Stomach smooth muscle (tissue), 2 donors: Measurements from ENCODE around the gene NEK10.

ENCODE experiments used
- H3K27ac ChIP-seq: one replicate; pipeline ENCODE4 v1.7.0; 2013; ENCODE audit warnings: mild to moderate bottlenecking, low read length, inconsistent platforms
- H3K27me3 ChIP-seq, 2 donors: one replicate each; pipeline ENCODE4 v1.7.0; 2013; ENCODE audit warnings: low read length in 2 of 2; ENCODE audit not compliant: insufficient read depth in 2 of 2, control insufficient read depth in 1 of 2
- H3K36me3 ChIP-seq, 2 donors: one replicate each; pipeline ENCODE4 v1.7.0; 2013; ENCODE audit warnings: low read length in 2 of 2; ENCODE audit not compliant: control insufficient read depth in 2 of 2, insufficient read depth in 2 of 2
- H3K4me1 ChIP-seq: one replicate; pipeline ENCODE4 v1.7.0; 2013; ENCODE audit warnings: low read length; ENCODE audit not compliant: control insufficient read depth, insufficient read depth
- H3K4me3 ChIP-seq, 2 donors: one replicate each; pipeline ENCODE4 v1.7.0; 2013; ENCODE audit warnings: low read length in 2 of 2
- H3K9ac ChIP-seq, 2 donors: one replicate each; pipeline ENCODE4 v1.7.0; 2013; ENCODE audit warnings: low read length in 2 of 2, mild to moderate bottlenecking in 1 of 2
- H3K9me3 ChIP-seq, 2 donors: one replicate each; pipeline ENCODE4 v1.7.0; 2013; ENCODE audit warnings: low read length in 2 of 2; ENCODE audit not compliant: control insufficient read depth in 2 of 2
- donor health status: healthy.
- donor health status: Pancreatic carcinoma.

Gene NEK10

DNA sequence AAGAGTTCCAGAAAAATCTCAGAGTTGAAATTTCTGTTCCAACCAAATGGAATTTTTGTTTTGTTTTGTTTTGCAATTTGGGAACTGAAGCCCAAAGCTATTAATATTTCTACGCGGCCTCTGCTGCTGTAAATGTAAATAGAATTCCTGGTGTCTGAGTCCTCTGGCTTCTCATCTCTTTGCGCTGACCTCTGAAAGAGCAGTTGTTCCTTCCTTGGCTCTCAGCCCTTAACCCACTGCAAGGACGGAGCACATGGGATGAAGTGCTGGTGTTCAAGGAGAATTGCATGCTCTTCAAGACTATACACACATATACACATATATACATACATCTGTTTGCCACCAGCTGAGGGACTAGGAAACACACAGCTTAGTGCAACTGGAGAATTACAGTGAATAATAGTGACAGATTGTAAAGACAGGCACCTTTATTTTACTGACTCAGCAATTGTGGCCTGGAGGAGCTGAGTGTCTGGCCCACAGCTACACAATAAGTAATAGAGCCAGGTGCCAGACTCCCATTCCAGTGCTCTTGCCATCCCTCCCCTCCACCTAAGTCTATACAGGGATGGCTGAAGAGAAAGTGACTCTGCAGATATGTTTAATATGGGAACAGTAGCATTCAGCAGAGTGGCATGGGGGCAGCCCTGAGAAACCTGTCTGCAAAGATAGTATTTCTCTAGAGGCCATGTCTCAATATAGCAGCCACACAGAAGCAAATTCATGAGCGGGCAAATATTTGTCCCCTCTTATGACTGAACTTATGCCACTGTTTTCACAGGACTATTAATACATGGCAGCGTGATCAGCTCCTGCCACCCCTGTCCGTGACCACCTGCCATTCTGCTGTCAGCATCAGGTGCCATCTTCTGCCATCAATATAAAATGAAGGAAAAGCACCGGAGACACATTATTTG, 42.3 kb downstream of the NEK10 start:
- no peaks in the 10 kb centered on the region for H3K9me3 ChIP-seq
- H3K36me3 ChIP-seq, result no peaks in the 10 kb centered on the region
- no peak overlapping the region for H3K9ac ChIP-seq
- peaks cover 26% of the 10 kb centered on the region for H3K4me1 ChIP-seq
- no peaks in the 10 kb centered on the region for H3K27me3 ChIP-seq
- H3K27ac ChIP-seq, result peak overlapping the region; percentile 31
- H3K4me3 ChIP-seq, result peak overlapping the region; percentile 13 to 35

- Histone ChIP-seq H3K27me3 (no peaks in the 10 kb centered on the region), H3K4me3 (no peak overlapping the region), H3K4me1 (peaks cover 27% of the 10 kb centered on the region), H3K36me3 (no peaks in the 10 kb centered on the region), H3K9me3 (no peaks in the 10 kb centered on the region), H3K9ac (no peak overlapping the region), H3K27ac (peak overlapping the region; percentile 49)
Observed at GRCh38 chr3:27326202-27326601, 43.0 kb downstream of the NEK10 start.

- Histone ChIP-seq H3K9me3 (no peaks in the 10 kb centered on the region), H3K27ac (peak overlapping the region; percentile 49), H3K9ac (no peak overlapping the region), H3K36me3 (no peaks in the 10 kb centered on the region), H3K4me1 (peaks cover 32% of the 10 kb centered on the region), H3K4me3 (no peak overlapping the region), H3K27me3 (no peaks in the 10 kb centered on the region)
Observed at GRCh38 chr3:27325419-27325818, 43.8 kb downstream of the NEK10 start.

DNA sequence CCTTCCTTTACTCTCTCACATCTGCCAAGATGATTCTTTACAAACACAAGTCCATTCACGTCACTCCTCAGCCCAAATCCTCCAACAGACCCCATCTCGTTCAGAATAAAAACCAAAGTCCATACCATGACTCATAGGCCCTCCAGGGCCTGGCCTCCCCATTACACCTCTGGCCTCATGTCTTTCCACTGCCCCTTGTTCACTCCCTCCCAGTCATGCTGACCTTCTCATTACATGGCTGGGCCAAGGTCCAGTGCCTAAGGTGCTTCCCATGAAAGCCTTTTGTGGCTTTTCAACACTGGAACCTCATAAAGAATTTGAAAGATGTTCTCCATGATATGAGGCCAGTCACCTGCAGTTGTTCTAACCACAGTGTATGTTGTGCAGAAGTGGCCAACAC, 44.5 kb downstream of the NEK10 start:
- H3K9me3 ChIP-seq, result no peaks in the 10 kb centered on the region
- peaks cover 39% of the 10 kb centered on the region for H3K4me1 ChIP-seq
- no peaks in the 10 kb centered on the region for H3K27me3 ChIP-seq
- peak overlapping the region; percentile 49 for H3K27ac ChIP-seq
- H3K4me3 ChIP-seq, result no peak overlapping the region
- H3K9ac ChIP-seq, result no peak overlapping the region
- H3K36me3 ChIP-seq, result no peaks in the 10 kb centered on the region

DNA sequence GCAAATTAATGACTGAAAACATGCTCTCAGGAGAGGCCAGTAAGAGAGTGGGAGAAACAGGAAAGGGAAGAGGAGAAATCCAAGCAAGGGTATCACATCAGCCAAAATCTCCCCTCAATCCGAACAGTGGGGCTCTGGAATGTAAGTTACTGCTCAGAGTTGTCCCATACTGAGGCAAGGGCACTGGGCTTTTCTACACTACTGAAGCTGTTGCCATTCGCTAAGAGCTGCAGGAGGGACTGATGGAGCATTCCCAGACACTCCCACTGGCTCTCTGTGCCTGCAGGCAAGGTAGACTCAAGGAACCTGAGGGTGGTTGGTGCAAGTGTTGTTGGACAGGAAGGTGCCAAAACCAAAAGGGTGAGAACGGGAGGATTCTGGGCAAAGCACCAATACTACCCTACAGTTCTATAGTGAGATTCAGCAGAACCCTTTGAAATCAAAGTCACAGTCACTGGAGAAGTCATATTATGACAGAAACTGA, 46.1 kb downstream of the NEK10 start:
- Histone ChIP-seq H3K27ac (no peak overlapping the region), H3K36me3 (no peaks in the 10 kb centered on the region), H3K4me3 (no peak overlapping the region), H3K9me3 (no peaks in the 10 kb centered on the region), H3K9ac (no peak overlapping the region), H3K4me1 (peaks cover 42% of the 10 kb centered on the region), H3K27me3 (no peaks in the 10 kb centered on the region)

DNA sequence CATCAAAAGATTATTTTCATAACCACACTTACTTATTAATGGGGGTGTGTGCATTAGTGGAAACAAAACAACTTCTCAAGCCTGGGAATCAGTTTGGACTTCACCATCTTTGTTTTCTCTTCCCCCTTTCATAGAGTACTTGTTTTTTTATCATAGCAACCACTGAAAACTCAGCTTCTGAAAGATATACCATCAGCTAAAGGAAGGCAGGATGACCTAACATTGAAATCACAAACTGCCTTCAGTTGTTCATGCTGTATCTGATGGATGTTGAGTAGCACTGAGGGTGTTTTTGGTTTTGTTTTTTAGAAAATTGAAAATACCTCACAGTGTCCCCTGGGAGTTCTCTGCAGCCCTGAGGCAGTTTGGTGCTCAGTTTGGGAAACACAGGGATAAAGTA, 46.5 kb downstream of the NEK10 start:
- Histone ChIP-seq H3K4me1 (peaks cover 42% of the 10 kb centered on the region), H3K27ac (no peak overlapping the region), H3K4me3 (no peak overlapping the region), H3K9ac (no peak overlapping the region), H3K27me3 (no peaks in the 10 kb centered on the region), H3K36me3 (no peaks in the 10 kb centered on the region), H3K9me3 (no peaks in the 10 kb centered on the region)

- Histone ChIP-seq H3K9me3 (no peaks in the 10 kb centered on the region), H3K4me3 (peak overlapping the region in 1 of 2 donors; percentile 54), H3K4me1 (peaks cover 28% of the 10 kb centered on the region), H3K36me3 (no peaks in the 10 kb centered on the region), H3K9ac (peak overlapping the region in 1 of 2 donors; percentile 1), H3K27me3 (no peaks in the 10 kb centered on the region), H3K27ac (peak overlapping the region; percentile 67)
Observed at GRCh38 chr3:27319847-27320526, 49.2 kb downstream of the NEK10 start.

DNA sequence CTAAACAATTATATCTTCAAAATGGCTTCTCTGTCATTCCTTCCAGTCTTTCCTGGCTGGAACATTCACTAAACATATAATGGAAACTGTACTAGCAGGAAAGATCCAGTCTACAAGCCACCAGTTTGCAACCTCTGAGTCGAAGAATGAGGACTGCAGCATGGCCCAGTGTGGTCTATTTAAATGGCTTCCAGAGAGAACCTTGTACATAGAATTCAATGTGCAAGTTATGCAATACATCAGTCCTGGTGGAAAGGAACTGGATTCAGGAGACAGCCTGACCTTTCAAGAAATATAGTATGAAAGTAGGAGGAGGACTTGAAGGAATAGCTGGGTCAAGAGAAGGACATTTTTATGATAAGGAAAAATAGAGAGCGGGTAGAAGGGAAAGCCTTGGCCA, 49.9 kb downstream of the NEK10 start:
- H3K4me3 ChIP-seq, result no peak overlapping the region
- no peak overlapping the region for H3K9ac ChIP-seq
- H3K4me1 ChIP-seq, result peaks cover 24% of the 10 kb centered on the region
- peak overlapping the region; percentile 67 for H3K27ac ChIP-seq
- no peaks in the 10 kb centered on the region for H3K36me3 ChIP-seq
- no peaks in the 10 kb centered on the region for H3K27me3 ChIP-seq
- no peaks in the 10 kb centered on the region for H3K9me3 ChIP-seq

GRCh38 chr3:27317096-27317495, 52.1 kb downstream of the NEK10 start:
- no peak overlapping the region for H3K4me3 ChIP-seq
- H3K4me1 ChIP-seq, result peaks cover 22% of the 10 kb centered on the region
- H3K36me3 ChIP-seq, result no peaks in the 10 kb centered on the region
- no peaks in the 10 kb centered on the region for H3K9me3 ChIP-seq
- no peak overlapping the region for H3K27ac ChIP-seq
- no peaks in the 10 kb centered on the region for H3K27me3 ChIP-seq
- no peak overlapping the region for H3K9ac ChIP-seq

DNA sequence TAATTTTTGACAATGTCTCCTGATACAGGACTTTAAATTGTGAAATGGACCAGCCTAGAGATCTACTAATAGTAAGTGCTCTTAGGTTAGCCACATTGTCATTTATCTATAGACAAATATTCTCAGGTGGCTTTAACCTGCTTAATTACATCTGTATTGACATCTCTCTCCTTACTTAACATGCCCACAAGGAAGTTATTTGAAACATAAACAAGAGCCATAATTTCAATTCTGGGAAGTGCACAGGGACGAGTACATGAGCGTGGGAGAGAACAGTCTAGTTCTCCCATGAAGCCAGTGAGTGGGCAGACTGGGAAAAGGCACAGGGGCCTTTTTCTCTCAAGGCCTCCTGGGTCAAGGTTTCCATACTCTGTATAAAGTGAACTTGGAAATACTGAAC, 54.2 kb downstream of the NEK10 start:
- no peak overlapping the region for H3K4me3 ChIP-seq
- no peaks in the 10 kb centered on the region for H3K36me3 ChIP-seq
- no peak overlapping the region for H3K27ac ChIP-seq
- no peaks in the 10 kb centered on the region for H3K9me3 ChIP-seq
- no peaks in the 10 kb centered on the region for H3K27me3 ChIP-seq
- H3K9ac ChIP-seq, result no peak overlapping the region
- H3K4me1 ChIP-seq, result peaks cover 15% of the 10 kb centered on the region
